WI38 (cell line): ENCODE measurements around the gene PTPRK.

Experiments used
- H3K4me3 ChIP-seq: 2 replicates; pipeline ENCODE4 v1.5.1; 2011; ENCODE audit warnings: low read depth, mild to moderate bottlenecking, control low read depth, low read length
- TF ChIP-seq, protein P1 (sequence below): IDR thresholded peaks from 2 replicates; pipeline ENCODE4 v1.5.1; 2012; ENCODE audit warnings: low read depth, mild to moderate bottlenecking, control low read depth, low read length

The PTPRK gene

DNA sequence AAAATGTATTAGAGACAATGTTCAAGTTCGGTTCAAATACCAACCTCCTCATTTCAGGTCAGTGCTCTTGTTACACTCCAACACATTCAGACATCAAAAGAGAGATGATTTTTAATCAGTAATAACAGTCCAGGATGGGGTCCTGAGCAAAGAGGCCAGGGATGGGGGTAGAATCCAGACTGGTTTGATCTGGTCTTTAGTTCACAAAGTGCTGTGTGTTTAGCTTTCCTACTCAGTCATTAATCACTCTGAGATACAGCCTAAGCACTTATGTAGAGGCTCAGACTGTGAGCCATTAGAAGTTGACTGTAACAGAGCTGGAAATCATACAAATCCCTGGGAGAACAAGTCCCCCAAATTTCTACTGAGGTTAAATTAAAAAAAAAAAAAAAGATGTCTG lies 241.6 kb downstream of the PTPRK start:
- H3K4me3 ChIP-seq = no peak overlapping the region
- TF ChIP-seq, protein P1, sequence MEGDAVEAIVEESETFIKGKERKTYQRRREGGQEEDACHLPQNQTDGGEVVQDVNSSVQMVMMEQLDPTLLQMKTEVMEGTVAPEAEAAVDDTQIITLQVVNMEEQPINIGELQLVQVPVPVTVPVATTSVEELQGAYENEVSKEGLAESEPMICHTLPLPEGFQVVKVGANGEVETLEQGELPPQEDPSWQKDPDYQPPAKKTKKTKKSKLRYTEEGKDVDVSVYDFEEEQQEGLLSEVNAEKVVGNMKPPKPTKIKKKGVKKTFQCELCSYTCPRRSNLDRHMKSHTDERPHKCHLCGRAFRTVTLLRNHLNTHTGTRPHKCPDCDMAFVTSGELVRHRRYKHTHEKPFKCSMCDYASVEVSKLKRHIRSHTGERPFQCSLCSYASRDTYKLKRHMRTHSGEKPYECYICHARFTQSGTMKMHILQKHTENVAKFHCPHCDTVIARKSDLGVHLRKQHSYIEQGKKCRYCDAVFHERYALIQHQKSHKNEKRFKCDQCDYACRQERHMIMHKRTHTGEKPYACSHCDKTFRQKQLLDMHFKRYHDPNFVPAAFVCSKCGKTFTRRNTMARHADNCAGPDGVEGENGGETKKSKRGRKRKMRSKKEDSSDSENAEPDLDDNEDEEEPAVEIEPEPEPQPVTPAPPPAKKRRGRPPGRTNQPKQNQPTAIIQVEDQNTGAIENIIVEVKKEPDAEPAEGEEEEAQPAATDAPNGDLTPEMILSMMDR = no peak

DNA sequence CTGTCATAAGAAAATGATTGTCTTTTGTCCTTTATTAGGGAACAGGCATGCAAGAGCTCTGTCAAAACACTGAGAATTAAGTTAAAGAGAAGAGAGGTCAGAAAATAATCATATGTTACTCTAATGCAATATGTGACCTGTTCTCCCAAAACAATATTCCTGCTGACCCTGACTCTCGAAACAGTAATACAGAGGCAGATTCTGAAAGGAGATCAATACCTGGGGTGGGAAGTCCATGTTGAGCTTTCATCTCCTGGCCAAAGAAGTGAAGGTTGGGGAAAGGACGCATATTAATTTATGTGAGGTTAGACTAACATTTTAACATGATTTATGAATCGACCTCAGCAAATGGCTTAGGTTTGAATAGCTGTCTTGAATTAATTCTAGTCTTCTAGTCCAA lies 243.0 kb downstream of the PTPRK start:
- TF ChIP-seq, protein P1 = no peak
- no peak overlapping the region for H3K4me3 ChIP-seq

- TF ChIP-seq, protein P1 = no peak
- no peak overlapping the region for H3K4me3 ChIP-seq
These were observed 244.1 kb downstream of the PTPRK start for GRCh38 chr6:128276311-128276710.

DNA sequence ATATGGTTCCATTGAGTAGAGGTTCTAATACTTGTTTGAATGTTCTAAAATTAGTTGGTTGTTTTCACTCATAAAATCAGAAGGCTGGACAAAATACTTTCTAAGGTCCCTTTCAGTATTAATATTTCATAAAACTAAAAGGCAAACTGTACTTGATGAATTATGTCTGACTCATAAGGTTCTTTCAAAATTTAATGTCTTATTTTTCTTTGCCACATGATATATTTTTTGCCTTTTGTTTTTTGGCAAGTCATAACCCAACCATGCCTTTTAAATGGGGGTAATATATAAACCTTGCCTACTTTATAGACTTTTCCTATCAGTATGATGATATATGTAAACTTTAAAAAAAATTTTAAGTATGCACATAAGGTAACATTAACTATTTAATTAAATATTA lies 244.7 kb downstream of the PTPRK start:
- no peak overlapping the region for H3K4me3 ChIP-seq
- TF ChIP-seq, protein P1 = no peak

- TF ChIP-seq, protein P1 = no peak
These were observed 245.4 kb downstream of the PTPRK start for GRCh38 chr6:128275030-128275429.

GRCh38 chr6:128271527-128271926 lies 248.9 kb downstream of the PTPRK start:
- H3K4me3 ChIP-seq = no peak overlapping the region
- TF ChIP-seq, protein P1 = no peak

More at GRCh38 chr6:128275030-128275429, 245.4 kb downstream of the PTPRK start:
- no peak overlapping the region for H3K4me3 ChIP-seq

- no peak overlapping the region for H3K4me3 ChIP-seq
- TF ChIP-seq, protein P1 = no peak
These were observed 249.4 kb downstream of the PTPRK start for GRCh38 chr6:128271011-128271410.
